SK-MEL-5 (cell line): ENCODE data around the gene CDH15. TPM values are rescaled to one million over a fixed set of nuclear protein-coding genes. Genes with fewer than 3 reads are reported as not detected.

Source experiments
- DNase-seq: peaks from one replicate; pipeline ENCODE4 v3.0.0-alpha.2; 2016; ENCODE audit warnings: low read depth, low spot score
- in situ Hi-C: cut with HindIII; loops from 2 replicates; pipeline ENCODE4 v1.10.0; 2016; ENCODE audit warnings: low sequenced_read_pairs, high pct_unique_total_duplicates, low pct_unique_long_range_greater_than_20kb
- total RNA-seq: library from RNA; depleted of rRNA; stranded (reverse); fragments of >200 nt; shearing (Covaris generic); gene quantifications from 2 replicates; pipeline ENCODE4 v1.2.3, GENCODE V29; 2014

CDH15 gene
- total RNA-seq, 1 experiment from 2014 or later = not detected

DNA sequence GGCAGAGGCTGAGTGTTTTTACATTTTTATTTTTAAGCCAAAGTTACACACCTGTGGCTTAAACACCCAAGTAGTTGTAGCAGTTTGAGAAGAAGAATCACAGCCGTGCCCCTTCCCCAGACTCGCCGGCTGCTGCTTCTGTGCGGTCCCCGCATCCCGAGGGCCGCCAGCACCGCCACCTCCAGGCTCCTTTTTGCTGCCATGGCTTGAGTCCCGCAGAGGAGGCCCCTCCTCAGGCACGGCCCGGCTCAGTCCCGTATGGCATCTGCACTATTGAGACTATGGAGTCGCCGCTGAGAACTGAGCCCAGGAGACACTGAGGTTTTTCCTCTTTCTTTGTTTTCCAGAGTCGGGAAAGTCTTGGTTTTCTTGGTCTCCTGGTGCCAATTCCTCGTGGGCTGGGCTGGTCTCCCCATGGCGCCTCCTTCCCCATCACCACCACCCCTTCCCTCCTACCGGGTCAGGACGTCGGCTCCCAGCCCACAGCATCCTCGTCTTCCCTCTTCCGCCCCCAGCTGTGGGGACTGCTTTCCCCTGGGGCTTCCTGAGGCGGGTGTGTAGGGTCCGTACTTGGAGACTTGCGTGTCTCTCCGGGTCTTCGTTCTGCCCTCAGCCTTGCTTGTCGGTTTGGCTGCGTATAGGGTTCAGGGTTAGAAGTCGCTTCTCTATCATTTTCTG is 32.6 kb upstream of the CDH15 start:
- in situ Hi-C loops = no loop called here

DNA sequence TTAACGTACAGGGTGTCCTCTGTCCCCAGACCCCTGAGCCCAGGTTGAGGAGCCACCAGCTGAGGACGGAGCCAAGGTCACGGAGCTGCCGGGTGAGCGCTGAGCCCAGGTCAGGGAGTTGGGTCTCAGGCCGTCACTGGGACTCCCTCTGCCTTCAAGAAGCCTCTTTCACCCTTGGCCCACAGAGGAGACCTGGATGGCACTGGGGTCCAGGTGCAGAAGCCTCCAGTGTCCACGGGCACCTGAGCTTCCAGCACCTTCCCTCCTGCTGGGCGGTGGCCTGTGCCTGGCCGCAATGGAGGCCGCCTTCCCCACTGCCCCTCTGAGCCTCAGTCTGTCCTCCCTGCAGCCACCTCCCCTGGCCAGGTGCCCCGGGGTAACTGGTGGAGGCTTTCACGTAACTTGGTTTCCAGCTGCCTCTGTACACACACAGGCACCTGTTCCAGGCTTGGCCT is 31.6 kb upstream of the CDH15 start:
- in situ Hi-C loops = no loop called here

More for the DNA sequence above, 32.6 kb upstream of the CDH15 start:
- no peak for DNase-seq

GRCh38 chr16:89140401-89140800 is 31.1 kb upstream of the CDH15 start:
- no peak for DNase-seq
- in situ Hi-C loops = no loop called here

More for the DNA sequence above, 31.6 kb upstream of the CDH15 start:
- DNase-seq = no peak

DNA sequence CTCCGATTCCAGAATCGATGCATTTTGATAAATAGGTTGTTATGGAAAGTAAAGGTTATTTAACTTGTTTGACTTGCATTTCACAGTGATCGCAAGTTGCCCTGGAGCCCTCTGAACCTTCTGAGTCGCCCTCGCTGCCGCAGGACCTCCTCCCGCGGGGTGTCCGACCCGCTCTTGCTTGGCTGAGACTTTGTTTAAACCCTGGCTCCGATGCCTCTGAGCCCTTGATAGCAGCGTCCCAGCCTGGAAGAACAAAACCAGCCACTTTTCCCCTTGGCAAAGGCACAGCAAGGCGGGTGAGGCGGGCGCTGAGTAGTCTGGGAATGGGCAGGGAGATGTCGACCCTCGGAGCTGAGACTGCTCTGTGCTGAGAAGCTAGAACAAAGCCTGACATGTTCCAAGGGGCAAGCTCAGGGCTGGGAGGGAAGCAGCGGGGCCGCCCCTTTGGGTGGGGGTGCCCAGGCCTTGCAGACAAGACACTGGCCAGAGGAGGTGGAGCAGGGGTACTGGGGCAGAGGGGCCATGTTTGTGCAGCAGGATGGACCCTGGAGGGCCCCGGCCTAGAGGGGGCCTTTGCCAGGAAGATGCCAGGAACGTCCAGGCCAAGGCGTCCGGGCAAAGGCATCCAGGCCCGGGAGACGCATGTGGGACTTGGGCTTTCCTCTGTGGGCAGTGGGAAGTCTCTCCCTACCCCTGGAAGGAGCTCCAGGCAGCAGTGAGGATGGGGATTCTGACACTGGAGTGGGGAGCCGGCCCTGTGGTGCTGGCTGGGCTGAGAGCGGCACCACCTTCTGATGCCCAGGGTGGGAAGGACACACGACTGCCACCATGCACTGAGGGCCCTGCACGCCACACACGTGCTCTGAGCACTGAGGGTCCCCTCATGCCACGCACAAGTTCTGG is 30.3 kb upstream of the CDH15 start:
- DNase-seq = no peak
- in situ Hi-C loops = no loop called here

DNA sequence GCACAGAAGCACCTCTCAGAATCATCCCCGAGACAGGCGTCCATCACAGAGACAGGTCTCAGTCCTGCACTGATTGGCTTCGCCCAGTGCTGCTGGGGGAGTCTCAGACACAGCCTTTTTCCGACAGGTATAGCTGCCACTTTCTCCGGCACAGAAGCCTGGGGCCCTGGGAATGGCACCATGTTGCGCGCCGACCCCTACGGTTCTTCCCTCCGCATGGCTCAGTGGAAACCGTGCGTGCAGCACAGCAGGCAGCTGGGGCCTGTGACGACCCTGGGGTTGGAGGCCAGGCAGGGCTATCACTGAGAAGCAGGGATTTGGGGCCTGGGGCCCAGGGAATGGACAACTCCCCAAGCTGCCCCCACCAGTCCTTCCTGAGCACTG is 29.7 kb upstream of the CDH15 start:
- DNase-seq = no peak
- in situ Hi-C loops = no loop called here

GRCh38 chr16:89142474-89143195 is 28.9 kb upstream of the CDH15 start:
- no peak for DNase-seq
- in situ Hi-C loops = no loop called here

- DNase-seq = no peak
- in situ Hi-C loops = no loop called here
Measured at GRCh38 chr16:89143201-89143741, 28.3 kb upstream of the CDH15 start.

- no peak for DNase-seq
- in situ Hi-C loops = no loop called here
Measured at GRCh38 chr16:89143911-89144675, 27.5 kb upstream of the CDH15 start.

DNA sequence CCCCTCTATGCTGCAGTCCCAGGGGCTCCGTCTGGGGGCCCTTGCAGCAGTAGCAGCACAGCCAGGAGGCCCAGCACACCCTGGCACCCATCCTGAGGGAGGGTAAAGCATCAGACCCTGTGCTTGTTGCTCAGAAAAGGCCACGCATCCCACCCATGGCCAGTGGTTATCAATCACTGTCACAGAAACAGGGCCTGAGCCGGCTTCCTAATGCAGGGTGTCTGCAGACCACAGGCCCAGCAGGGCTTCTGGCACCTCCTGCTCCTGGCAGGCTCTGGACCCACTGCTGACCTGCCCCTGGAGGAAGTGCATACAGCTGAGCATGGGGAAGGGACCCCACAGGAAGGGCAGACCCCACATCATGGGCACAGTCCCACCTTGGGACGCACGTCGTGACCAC is 26.9 kb upstream of the CDH15 start:
- DNase-seq = no peak
- in situ Hi-C loops = no loop called here

GRCh38 chr16:89145406-89146161 is 26.0 kb upstream of the CDH15 start:
- in situ Hi-C loops = no loop called here
- no peak for DNase-seq

- in situ Hi-C loops = no loop called here
- DNase-seq = no peak
Measured at GRCh38 chr16:89146211-89147005, 25.1 kb upstream of the CDH15 start.

GRCh38 chr16:89147085-89147817 is 24.3 kb upstream of the CDH15 start:
- in situ Hi-C loops = no loop called here

DNA sequence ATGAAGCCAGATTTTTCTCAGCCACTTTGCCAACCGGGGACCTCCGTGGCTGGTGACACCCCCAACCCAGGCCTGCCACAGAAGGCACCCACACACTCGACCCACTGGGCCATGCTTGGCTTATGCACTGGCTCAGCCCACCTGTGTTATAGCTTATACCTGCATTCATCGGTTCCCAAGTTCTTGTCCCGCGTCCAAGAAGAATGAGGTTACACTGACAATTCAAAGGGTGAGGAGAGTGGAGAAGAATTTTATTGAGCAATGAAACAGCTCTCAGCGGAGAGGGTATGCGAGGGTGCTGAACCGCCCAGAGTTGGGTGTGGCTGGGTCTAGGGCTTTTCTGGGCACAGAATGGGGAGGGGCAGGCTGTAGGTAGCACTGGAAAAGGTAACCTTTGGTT is 22.2 kb upstream of the CDH15 start:
- in situ Hi-C loops = no loop called here
- DNase-seq = no peak

More at GRCh38 chr16:89147085-89147817, 24.3 kb upstream of the CDH15 start:
- DNase-seq = no peak

DNA sequence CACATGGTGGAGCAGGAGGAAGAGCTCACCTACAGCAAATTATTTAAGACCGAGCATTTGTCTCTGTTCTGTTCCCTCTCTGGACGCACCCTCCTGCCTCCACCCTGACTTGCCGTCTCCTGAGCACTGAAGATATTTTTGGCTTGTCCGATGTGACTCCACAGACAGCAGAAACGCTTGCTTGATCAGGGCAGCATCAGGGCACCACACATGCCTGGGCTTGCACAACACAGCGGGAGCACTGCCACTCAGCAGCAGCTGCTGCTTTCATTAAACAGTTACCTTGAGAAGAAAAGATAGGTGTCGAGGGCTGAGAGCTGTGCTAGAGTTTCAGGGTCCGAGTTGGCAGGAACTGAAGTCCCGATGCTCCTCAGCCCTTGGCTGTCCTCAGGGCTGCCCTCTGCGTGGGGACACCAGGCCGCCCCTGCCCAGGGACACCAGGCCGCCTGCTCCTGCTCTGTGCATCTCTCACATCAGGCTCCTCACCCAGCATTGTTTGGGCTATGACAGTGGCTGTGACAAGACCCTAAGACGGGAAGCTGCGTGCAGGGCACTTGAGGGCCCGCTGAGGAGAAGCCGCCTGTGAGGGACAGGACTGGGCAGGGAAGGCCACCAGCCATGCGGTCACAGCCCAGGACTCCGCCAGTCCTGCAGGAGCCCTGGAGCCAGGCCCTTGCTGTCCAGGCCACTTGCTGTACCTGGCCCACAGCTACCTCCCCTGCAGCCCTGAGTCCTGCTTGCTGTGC is 21.3 kb upstream of the CDH15 start:
- in situ Hi-C loops = no loop called here
- no peak for DNase-seq

GRCh38 chr16:89150981-89151380 is 20.6 kb upstream of the CDH15 start:
- in situ Hi-C loops = no loop called here
- peak; percentile 66 for DNase-seq
